Measurements from ENCODE around the gene GHRHR.
A peak's percentile ranks its signal among the peaks of the same experiment; 100 is the strongest.

GHRHR gene

GRCh38 chr7:30927559-30927958, 36.2 kb upstream of the GHRHR start:
- no peak for DNase-seq (ENCODE audit: low read depth, low spot score)
- H3K27ac ChIP-seq, result no peak overlapping the region

DNA sequence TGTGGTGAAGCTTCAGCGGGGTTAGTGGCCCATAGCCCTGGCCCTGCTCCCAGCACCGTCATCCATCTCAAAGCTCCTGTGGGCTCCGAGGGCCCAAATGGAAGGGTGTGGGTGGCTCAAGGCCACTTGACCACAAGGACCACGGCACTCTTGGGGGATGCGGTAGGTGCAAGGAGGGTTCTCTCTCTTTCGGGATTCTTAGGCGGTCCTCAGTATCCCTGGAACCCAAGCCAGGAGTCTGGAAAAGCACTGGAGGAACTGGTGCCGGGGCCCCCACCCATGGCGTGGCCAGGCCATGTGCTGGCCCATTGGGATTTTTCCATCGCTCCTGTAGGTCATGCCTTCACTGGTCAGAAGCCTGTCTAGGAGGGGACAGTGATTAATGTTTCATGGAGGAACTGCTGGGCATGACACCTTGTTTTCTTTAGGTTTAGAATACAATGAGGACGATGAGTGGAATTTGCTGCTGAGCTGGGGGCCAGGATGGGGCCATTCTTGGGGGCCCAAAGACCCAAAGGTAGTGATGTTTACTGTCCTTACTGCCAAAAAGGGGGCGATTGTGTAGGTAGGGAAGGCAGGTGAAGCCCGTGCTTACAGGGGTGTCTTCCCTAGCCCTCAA, 35.4 kb upstream of the GHRHR start:
- no peak for DNase-seq (ENCODE audit: low read depth, low spot score)
- no peak overlapping the region for H3K27ac ChIP-seq

- H3K27ac ChIP-seq, result no peak overlapping the region
- no peak for DNase-seq (ENCODE audit: low read depth, low spot score)
Measured at GRCh38 chr7:30929686-30930085, 34.1 kb upstream of the GHRHR start.

DNA sequence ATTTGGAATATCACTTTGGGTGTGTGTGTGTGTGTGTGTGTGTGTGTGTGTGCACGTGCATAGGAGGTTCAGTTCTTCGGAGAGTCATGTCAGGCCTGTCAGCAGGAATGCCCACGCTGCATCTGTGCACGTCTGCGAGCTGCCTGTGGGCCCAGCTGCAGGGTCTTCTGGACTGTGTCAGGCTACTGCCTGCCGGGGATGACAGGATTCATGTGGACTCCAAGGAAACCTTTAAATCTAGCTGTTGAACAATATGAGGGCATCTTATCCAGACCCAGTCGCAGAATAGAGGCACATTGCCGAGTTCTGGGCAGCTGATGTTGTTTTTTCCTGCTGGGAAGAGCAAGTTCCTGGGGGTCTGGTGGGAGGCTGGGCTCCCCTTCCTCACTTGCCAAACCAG, 33.1 kb upstream of the GHRHR start:
- H3K27ac ChIP-seq, result no peak overlapping the region
- no peak for DNase-seq (ENCODE audit: low read depth, low spot score)

DNA sequence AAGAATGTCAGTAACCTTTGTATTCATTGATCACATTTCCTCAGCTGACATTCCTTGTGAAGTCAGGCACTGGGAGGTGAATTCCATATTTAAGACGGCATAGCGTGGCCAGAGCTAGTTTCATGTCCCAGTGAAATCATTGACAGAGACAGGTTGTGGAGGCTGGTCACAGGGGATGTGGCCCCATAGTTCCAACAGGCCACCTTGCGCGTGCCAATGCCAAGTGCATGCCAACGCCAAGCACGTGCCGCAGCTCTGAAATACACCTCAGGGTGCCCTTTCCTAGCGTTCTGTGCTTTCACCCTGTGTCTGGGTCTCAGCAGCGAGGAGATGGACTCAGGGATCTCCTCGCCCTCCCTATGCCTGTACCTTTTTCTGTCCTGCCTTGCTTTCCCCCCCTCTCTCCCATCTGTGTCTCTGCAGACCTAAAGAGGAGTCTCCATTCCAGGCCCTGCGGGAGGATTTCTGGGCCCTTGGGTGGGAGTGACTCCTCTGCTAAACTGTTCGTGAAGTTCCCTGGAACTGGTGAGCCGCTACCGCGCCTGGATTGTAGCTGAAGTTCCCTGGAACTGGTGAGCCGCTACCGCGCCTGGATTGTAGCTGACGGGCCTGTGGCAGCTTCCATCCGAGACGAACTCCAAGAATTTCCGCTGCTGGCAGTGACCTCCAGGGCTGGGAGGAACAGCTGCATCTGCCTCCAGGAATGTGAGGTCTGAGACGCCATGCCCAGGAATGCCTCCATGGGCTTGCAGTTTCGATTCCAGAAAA, 32.4 kb upstream of the GHRHR start:
- H3K27ac ChIP-seq, result no peak overlapping the region
- no peak for DNase-seq (ENCODE audit: low read depth, low spot score)

- no peak for DNase-seq (ENCODE audit: low read depth, low spot score)
- H3K27ac ChIP-seq, result no peak overlapping the region
Measured at GRCh38 chr7:30931929-30932540, 31.7 kb upstream of the GHRHR start.

DNA sequence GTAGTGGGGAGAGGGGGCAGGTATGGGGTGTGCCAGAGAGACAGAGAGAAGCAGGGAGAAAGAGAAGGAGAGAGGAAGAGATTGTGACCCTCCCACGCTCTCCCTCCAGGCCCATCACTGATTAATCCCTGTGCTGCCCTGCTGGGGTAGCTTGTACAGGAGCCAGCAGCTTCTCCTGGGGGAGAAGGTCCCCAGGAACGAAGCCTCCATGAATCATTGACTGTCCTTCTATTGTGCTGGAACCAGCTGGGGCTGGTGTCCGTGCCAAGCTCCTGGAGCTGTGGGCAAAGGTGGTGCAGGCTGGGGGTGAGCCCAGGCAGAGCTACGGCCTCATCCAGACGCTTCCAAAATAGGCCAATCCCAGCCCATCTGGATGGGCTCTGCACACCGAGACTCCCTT, 31.2 kb upstream of the GHRHR start:
- DNase-seq (ENCODE audit: low read depth, low spot score), result no peak

GRCh38 chr7:30933124-30933974, 30.4 kb upstream of the GHRHR start:
- no peak overlapping the region for H3K27ac ChIP-seq
- no peak for DNase-seq (ENCODE audit: low read depth, low spot score)

More for the DNA sequence above, 31.2 kb upstream of the GHRHR start:
- no peak overlapping the region for H3K27ac ChIP-seq

GRCh38 chr7:30934225-30934624, 29.5 kb upstream of the GHRHR start:
- no peak for DNase-seq (ENCODE audit: low read depth, low spot score)
- no peak overlapping the region for H3K27ac ChIP-seq

DNA sequence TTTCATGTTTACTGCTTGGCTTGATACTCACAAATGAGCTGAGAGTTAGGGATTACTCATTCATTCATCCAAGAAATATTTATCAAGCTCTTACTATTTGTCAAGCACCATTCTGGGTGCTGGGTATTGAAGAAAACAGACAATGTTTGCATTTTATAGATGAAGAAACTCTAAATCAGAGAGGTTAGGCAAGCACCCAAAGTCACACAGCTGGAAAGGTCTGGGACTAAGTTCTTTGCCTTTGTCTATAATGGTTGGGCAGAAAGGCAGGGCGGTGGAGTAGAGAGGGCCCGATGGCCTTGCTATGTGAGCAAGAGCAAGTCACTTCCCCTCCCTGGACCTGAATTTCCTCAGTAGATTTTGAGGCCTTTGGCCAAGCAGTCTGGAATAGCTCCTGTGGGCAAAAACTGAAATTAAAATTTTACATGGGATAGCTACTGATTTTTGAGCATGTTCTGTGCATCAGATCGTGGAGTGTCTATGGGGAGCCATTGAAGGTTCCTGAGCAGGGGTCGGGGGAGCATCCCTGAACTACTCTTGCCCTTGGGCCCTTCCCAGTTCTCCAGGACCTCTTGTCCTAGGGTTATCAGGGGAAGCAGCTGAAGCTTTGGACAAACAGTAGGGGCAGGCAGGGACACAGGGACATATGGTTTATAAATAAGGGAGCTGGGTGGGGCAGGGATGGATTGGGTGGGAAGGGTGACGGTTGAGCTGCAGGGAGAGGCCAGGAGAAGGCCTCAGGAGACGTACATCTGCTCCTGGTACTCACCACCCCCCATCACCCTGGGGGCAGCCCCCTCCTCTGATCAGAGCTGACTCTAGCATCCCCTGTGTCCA, 28.8 kb upstream of the GHRHR start:
- no peak for DNase-seq (ENCODE audit: low read depth, low spot score)
- no peak overlapping the region for H3K27ac ChIP-seq

DNA sequence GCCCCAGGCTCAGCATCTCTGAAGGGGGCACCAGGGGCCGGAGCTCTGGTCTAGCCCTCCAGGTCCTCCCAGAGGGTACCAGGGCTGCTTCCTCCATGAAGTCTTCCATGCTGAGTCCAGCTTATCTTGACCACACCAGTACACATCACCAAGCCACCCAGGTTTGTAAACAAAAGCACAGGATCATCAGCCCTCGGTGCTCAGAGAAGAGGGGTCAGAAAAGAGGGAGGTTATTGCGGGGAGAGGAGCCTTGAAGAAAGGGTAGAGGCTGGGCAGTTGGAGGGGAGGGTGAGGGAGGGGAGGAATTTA, 28.2 kb upstream of the GHRHR start:
- H3K27ac ChIP-seq, result no peak overlapping the region

GRCh38 chr7:30936650-30937245, 27.0 kb upstream of the GHRHR start:
- no peak overlapping the region for H3K27ac ChIP-seq
- no peak for DNase-seq (ENCODE audit: low read depth, low spot score)

More for the DNA sequence above, 28.2 kb upstream of the GHRHR start:
- DNase-seq (ENCODE audit: low read depth, low spot score), result no peak

DNA sequence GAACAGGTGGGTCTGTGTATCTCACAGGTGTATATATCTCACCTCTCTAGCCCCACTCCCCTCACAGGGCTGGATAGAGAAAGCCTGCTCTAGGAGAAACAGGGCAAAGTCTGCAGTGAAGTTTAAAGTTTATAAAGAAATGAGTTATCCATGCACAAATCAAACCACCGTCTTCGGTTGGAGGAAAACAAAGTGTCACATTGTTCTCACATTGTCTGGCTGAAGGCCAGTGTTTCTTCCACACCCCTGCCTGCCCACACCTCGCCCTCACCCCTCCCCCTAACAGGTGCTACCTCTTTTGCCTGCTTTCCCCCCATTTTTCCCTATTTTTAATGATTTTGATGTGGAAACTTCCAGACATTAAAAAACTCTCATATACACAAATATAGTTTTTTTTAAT, 26.3 kb upstream of the GHRHR start:
- DNase-seq (ENCODE audit: low read depth, low spot score), result no peak

DNA sequence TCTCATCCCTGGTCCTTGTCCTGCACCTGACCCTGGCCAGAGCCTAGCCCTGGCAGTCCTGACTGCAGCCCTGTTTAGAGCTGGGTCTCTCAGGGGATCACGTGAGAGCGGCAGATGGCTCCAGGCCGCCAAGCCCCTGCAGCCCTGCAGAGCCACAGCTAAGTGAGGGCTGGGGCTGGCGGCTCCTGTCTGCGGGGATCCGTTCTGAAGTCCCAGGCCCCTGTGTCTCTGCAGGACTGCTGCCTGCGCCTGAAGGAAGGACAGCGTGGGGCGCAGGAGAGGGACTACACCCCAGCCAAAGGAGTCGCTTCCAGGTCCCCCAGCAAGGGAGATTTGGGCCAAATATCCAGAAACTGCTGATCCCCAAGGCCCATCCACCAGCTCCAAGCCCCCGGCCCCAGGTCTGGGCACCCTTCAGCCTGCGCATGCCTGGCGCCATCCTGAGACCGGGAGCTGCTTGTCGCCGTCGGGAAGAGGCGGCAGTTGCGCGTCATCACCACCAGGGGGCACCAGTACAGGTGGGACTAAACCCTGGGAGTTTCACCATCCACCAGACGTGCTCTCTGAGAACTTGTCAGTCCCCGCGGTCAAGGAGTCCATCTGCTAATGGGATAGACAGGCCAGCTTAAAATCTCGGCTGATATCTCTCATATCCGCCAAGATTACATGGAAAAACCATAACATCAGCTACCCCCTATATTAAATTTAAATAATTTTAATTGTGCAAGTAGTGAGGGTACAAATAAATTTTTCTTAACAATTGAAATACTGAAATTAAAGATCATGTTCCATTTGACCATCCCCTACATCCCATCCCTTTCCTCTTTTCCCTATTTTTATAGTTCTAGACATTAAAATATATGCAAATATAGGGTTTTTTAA, 25.1 kb upstream of the GHRHR start:
- DNase-seq (ENCODE audit: low read depth, low spot score), result peak; percentile 8
- no peak overlapping the region for H3K27ac ChIP-seq

More for the DNA sequence above, 26.3 kb upstream of the GHRHR start:
- H3K27ac ChIP-seq, result no peak overlapping the region

DNA sequence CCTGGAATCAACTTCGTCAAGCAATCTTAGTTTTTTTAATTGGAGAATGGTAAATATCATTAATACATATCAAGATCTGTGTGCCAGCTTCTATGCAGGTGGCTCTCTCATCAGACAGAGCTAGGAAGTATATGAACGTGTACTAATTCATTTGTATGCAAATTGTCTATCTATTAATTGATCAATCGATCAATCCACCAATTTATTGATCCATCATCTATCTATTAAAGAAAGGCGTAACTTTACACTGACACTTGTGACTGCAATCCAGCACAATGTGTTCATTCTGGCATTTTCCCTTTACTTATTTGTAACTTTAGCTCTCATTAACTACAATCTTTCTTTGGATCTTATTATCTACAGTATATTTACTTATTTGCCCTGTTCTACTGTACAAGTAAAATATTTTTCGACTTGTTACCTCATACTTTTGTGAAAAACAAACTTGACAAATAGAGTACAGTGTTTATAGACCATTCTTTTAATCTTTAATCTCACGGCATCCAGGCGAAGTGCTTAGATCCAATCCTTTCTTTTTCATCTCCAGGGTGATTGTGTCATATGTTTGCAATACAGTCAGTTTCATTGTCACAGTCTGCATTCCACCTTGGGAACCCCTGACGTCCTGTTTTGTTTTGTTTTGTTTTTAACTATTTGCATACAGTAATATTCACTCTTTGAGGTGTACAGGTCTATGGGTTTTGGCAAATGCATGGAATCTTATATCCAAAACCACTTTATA, 22.0 kb upstream of the GHRHR start:
- H3K27ac ChIP-seq, result no peak overlapping the region
- DNase-seq (ENCODE audit: low read depth, low spot score), result no peak

- H3K27ac ChIP-seq, result no peak overlapping the region
- no peak for DNase-seq (ENCODE audit: low read depth, low spot score)
Measured at GRCh38 chr7:30950197-30950596, 13.6 kb upstream of the GHRHR start.

GRCh38 chr7:30954914-30955313, 8.8 kb upstream of the GHRHR start:
- no peak for DNase-seq (ENCODE audit: low read depth, low spot score)
- H3K27ac ChIP-seq, result no peak overlapping the region

DNA sequence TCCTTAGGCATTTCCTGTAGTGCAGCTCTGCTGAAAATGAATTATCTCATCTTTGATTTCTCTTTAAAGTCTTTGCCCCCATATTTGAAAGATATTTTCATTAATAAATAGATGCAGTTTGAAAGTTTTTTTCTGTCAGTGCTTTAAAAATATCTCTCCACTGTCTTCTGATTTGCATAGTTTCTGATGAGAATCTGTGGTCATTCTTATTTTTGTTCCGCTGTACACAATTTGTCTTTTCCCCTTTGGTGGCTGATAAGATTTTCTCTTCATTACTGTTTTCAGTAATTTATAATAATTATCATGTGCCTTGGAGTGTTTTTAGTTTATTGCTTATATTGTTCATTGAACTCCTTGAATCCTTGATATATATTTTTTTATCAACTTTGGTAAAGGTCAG, 7.0 kb upstream of the GHRHR start:
- H3K27ac ChIP-seq, result no peak overlapping the region
- no peak for DNase-seq (ENCODE audit: low read depth, low spot score)

Data from epithelial cell of prostate (primary cell).